Neural cell (in vitro differentiated cells): Measurements from ENCODE around the gene BACE1-AS. TPM values are rescaled to one million over a fixed set of nuclear protein-coding genes. Genes with fewer than 3 reads are reported as not detected.

Source experiments
- H2AFZ ChIP-seq: fragments of 200-600, 300-800 bp; sonication (generic), shearing (Covaris generic); 2 replicates; pipeline ENCODE4 v1.6.0; 2014; ENCODE audit warnings: low read depth, mild to moderate bottlenecking, antibody characterized with exemption, low read length, moderate library complexity
- H3F3A ChIP-seq: fragments of 200-600 bp; shearing (Covaris generic); 2 replicates; pipeline ENCODE4 v1.6.1; 2016; ENCODE audit warnings: mild to moderate bottlenecking, moderate library complexity, mixed read lengths, antibody characterized with exemption, low read length; ENCODE audit not compliant: insufficient read depth, poor library complexity, severe bottlenecking
- H3K27ac ChIP-seq: fragments of 200-600, 300-800 bp; sonication (generic), shearing (Covaris generic); 2 replicates; pipeline ENCODE4 v1.5.1; 2014; ENCODE audit warnings: mild to moderate bottlenecking, low read length, moderate library complexity
- H3K27me3 ChIP-seq: fragments of 300-800, 200-600 bp; sonication (generic), shearing (Covaris generic); 2 replicates; pipeline ENCODE4 v1.6.0; 2014; ENCODE audit warnings: mild to moderate bottlenecking, low read depth, low read length, moderate library complexity; ENCODE audit not compliant: insufficient read depth
- H3K36me3 ChIP-seq: fragments of 300-800, 200-600 bp; sonication (generic), shearing (Covaris generic); 2 replicates; pipeline ENCODE4 v1.5.1; 2014; ENCODE audit warnings: mild to moderate bottlenecking, antibody characterized with exemption, low read length, moderate library complexity; ENCODE audit not compliant: insufficient read depth
- H3K4me2 ChIP-seq: fragments of 300-800, 200-600 bp; sonication (generic), shearing (Covaris generic); 2 replicates; pipeline ENCODE4 v1.6.0; 2014; ENCODE audit warnings: mild to moderate bottlenecking, low read length
- H3K4me3 ChIP-seq: fragments of 300-800, 200-600 bp; sonication (generic), shearing (Covaris generic); 2 replicates; pipeline ENCODE4 v1.5.1; 2014; ENCODE audit warnings: mild to moderate bottlenecking, low read length, moderate library complexity
- H3K79me2 ChIP-seq: fragments of 200-600 bp; shearing (Covaris generic); replicated peaks from 2 replicates; pipeline ENCODE4 v1.6.0; 2014; ENCODE audit warnings: mild to moderate bottlenecking, low read length, moderate library complexity; ENCODE audit not compliant: insufficient read depth
- H3K9ac ChIP-seq: fragments of 300-800, 200-600 bp; sonication (generic), shearing (Covaris generic); 2 replicates; pipeline ENCODE4 v1.6.1; 2016; ENCODE audit warnings: mild to moderate bottlenecking, low read length, mixed read lengths
- H3K9me2 ChIP-seq: fragments of 200-600 bp; shearing (Covaris generic); 2 replicates; pipeline ENCODE4 v1.6.1; 2016; ENCODE audit warnings: mild to moderate bottlenecking, low read length, mixed read lengths; ENCODE audit not compliant: insufficient read depth
- H3K9me3 ChIP-seq: fragments of 200-600, 300-800 bp; sonication (generic), shearing (Covaris generic); 2 replicates; pipeline ENCODE4 v1.6.1; 2016; ENCODE audit warnings: mild to moderate bottlenecking, mixed run types, low read length, moderate library complexity, mixed read lengths
- H4K20me1 ChIP-seq: fragments of 200-600 bp; shearing (Covaris generic); 2 replicates; pipeline ENCODE4 v1.6.1; 2016; ENCODE audit warnings: mild to moderate bottlenecking, mixed run types; ENCODE audit not compliant: insufficient read depth
- EP300 ChIP-seq: fragments of 450-650 bp; conservative IDR thresholded peaks from 2 replicates; pipeline ENCODE4 v1.6.1; 2014; ENCODE audit warnings: antibody characterized with exemption, mild to moderate bottlenecking, moderate library complexity; ENCODE audit not compliant: poor library complexity, severe bottlenecking
- EZH2 ChIP-seq: fragments of 200-600, 300-800 bp; shearing (Covaris generic), sonication (generic); IDR thresholded peaks from 2 replicates; pipeline ENCODE4 v1.6.1; 2014; ENCODE audit warnings: antibody characterized with exemption, low read length, borderline replicate concordance, mild to moderate bottlenecking; ENCODE audit not compliant: insufficient read depth, poor library complexity, severe bottlenecking
- MXI1 ChIP-seq: fragments of 450-650 bp; conservative IDR thresholded peaks from 2 replicates; pipeline ENCODE4 v1.6.1; 2014; ENCODE audit warnings: antibody characterized with exemption, mild to moderate bottlenecking; ENCODE audit not compliant: poor library complexity, severe bottlenecking
- POLR2AphosphoS5 ChIP-seq: IDR thresholded peaks from 2 replicates; pipeline ENCODE4 v1.6.1; 2012
- RAD21 ChIP-seq: fragments of 450-650 bp; conservative IDR thresholded peaks from 2 replicates; pipeline ENCODE4 v1.6.1; 2014; ENCODE audit warnings: antibody characterized with exemption, mild to moderate bottlenecking, moderate library complexity
- SMC3 ChIP-seq: fragments of 450-650 bp; conservative IDR thresholded peaks from 2 replicates; pipeline ENCODE4 v1.6.1; 2014; ENCODE audit warnings: antibody characterized with exemption, mild to moderate bottlenecking, moderate library complexity; ENCODE audit not compliant: poor library complexity
- TAF1 ChIP-seq: IDR thresholded peaks from 2 replicates; pipeline ENCODE4 v1.6.1; 2012; ENCODE audit warnings: low read depth
- polyA plus RNA-seq: library from polyadenylated mRNA; depleted of rRNA; stranded (reverse); fragments of >200 nt; gene quantifications from 2 replicates; pipeline ENCODE4 v1.2.3, GENCODE V29; 2014
- TF ChIP-seq, protein P1 (sequence below): IDR thresholded peaks from 2 replicates; pipeline ENCODE4 v1.6.1; 2012; ENCODE audit warnings: borderline replicate concordance
- TF ChIP-seq, protein P2 (sequence below): fragments of 450-650 bp; IDR thresholded peaks from 2 replicates; pipeline ENCODE4 v1.5.1; 2014; ENCODE audit warnings: antibody characterized with exemption, mild to moderate bottlenecking, moderate library complexity; ENCODE audit not compliant: poor library complexity, severe bottlenecking

BACE1-AS gene
- polyA plus RNA-seq, 1 donor from 2014 or later, result 3.8 TPM

DNA sequence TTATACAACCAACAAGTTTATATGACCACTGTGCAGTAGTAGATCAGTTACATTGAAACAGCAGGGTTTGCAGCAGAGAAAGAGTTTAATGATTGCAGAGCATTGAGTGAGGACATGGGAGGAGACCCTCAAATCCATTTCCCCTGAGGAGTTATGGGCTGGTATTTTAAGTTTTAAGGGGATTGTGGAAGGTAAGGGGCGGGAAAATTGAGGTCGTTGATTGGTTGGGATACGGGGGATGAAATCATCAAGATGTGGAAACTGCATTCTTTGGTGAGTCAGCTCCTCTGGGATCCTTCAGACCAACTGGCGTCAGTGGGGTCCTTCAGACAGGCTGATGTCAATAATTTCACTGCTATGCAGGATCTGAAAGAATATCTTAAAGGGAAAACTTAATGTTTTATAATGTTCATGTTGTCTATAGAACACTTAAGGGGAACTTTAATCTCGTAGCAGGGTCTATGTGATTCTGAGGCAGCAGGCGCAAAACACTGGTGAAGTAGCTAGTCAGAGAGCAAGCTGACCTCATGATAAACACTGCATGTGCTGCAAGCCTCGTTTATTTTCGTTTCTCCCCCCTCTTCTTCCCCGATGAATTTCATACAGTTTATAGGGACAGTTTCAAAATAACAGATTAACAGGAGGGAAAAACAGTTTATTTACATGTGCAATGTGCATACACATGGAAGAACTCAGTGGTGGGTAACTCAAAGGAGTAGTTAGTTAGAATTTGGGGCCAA is 17.4 kb upstream of the BACE1-AS start:
- Histone ChIP-seq H3K79me2 (no peaks in the 10 kb centered on the region), H3K27me3 (no peaks in the 10 kb centered on the region), H2AFZ (no peak overlapping the region)

DNA sequence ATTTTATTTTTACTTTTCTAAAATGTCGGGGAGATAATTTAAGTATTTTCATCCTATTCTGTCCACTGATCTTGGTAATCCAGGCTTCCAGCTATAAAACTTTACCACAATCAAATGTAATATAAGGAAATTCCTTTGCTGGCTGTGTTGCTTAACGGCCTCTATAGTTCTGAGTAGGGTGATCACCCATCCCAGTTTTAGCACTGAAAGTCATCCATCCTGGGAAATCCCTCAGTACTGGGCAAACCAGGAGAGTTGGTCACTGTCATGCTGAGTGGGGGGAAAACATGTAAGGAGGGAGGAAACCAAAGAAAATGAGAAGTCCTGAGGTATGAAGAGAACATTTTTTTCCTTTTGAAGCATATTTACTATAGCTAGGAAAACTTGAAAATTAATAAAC is 12.8 kb upstream of the BACE1-AS start:
- Histone ChIP-seq H3K27ac (no peak overlapping the region), H3K79me2 (no peaks in the 10 kb centered on the region), H4K20me1 (no peaks in the 10 kb centered on the region), H3K36me3 (no peaks in the 10 kb centered on the region), H3F3A (no peaks in the 10 kb centered on the region), H2AFZ (no peak overlapping the region), H3K27me3 (no peaks in the 10 kb centered on the region), H3K4me3 (no peak overlapping the region), H3K9ac (no peak overlapping the region), H3K9me3 (no peaks in the 10 kb centered on the region), H3K4me2 (no peak overlapping the region), H3K9me2 (no peaks in the 10 kb centered on the region)
- TF ChIP-seq TAF1 (no peak), MXI1 (no peak)
- TF ChIP-seq, protein P1, sequence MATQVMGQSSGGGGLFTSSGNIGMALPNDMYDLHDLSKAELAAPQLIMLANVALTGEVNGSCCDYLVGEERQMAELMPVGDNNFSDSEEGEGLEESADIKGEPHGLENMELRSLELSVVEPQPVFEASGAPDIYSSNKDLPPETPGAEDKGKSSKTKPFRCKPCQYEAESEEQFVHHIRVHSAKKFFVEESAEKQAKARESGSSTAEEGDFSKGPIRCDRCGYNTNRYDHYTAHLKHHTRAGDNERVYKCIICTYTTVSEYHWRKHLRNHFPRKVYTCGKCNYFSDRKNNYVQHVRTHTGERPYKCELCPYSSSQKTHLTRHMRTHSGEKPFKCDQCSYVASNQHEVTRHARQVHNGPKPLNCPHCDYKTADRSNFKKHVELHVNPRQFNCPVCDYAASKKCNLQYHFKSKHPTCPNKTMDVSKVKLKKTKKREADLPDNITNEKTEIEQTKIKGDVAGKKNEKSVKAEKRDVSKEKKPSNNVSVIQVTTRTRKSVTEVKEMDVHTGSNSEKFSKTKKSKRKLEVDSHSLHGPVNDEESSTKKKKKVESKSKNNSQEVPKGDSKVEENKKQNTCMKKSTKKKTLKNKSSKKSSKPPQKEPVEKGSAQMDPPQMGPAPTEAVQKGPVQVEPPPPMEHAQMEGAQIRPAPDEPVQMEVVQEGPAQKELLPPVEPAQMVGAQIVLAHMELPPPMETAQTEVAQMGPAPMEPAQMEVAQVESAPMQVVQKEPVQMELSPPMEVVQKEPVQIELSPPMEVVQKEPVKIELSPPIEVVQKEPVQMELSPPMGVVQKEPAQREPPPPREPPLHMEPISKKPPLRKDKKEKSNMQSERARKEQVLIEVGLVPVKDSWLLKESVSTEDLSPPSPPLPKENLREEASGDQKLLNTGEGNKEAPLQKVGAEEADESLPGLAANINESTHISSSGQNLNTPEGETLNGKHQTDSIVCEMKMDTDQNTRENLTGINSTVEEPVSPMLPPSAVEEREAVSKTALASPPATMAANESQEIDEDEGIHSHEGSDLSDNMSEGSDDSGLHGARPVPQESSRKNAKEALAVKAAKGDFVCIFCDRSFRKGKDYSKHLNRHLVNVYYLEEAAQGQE, result no peak

More for the DNA sequence above, 17.4 kb upstream of the BACE1-AS start:
- H3K27ac ChIP-seq, result no peak overlapping the region
- H3K9me2 ChIP-seq, result no peaks in the 10 kb centered on the region
- no peaks in the 10 kb centered on the region for H3K9me3 ChIP-seq
- H3K36me3 ChIP-seq, result no peaks in the 10 kb centered on the region
- no peak overlapping the region for H3K9ac ChIP-seq
- no peak for TF ChIP-seq TAF1
- TF ChIP-seq, protein P1, result no peak
- no peak for TF ChIP-seq EP300
- no peak for TF ChIP-seq SMC3
- no peak for TF ChIP-seq RAD21
- no peak for TF ChIP-seq EZH2
- no peak for TF ChIP-seq MXI1
- TF ChIP-seq POLR2AphosphoS5, result no peak
- TF ChIP-seq, protein P2, sequence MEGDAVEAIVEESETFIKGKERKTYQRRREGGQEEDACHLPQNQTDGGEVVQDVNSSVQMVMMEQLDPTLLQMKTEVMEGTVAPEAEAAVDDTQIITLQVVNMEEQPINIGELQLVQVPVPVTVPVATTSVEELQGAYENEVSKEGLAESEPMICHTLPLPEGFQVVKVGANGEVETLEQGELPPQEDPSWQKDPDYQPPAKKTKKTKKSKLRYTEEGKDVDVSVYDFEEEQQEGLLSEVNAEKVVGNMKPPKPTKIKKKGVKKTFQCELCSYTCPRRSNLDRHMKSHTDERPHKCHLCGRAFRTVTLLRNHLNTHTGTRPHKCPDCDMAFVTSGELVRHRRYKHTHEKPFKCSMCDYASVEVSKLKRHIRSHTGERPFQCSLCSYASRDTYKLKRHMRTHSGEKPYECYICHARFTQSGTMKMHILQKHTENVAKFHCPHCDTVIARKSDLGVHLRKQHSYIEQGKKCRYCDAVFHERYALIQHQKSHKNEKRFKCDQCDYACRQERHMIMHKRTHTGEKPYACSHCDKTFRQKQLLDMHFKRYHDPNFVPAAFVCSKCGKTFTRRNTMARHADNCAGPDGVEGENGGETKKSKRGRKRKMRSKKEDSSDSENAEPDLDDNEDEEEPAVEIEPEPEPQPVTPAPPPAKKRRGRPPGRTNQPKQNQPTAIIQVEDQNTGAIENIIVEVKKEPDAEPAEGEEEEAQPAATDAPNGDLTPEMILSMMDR, result no peak
- no peaks in the 10 kb centered on the region for H4K20me1 ChIP-seq
- no peak overlapping the region for H3K4me2 ChIP-seq
- no peak overlapping the region for H3K4me3 ChIP-seq
- no peaks in the 10 kb centered on the region for H3F3A ChIP-seq
